ENCODE measurements around the gene CDC5L. TPM values are rescaled to one million over a fixed set of nuclear protein-coding genes. Genes with fewer than 3 reads are reported as not detected.

The CDC5L gene
- polyA plus RNA-seq, 1 donor from 2014 or later: 16.0 TPM

DNA sequence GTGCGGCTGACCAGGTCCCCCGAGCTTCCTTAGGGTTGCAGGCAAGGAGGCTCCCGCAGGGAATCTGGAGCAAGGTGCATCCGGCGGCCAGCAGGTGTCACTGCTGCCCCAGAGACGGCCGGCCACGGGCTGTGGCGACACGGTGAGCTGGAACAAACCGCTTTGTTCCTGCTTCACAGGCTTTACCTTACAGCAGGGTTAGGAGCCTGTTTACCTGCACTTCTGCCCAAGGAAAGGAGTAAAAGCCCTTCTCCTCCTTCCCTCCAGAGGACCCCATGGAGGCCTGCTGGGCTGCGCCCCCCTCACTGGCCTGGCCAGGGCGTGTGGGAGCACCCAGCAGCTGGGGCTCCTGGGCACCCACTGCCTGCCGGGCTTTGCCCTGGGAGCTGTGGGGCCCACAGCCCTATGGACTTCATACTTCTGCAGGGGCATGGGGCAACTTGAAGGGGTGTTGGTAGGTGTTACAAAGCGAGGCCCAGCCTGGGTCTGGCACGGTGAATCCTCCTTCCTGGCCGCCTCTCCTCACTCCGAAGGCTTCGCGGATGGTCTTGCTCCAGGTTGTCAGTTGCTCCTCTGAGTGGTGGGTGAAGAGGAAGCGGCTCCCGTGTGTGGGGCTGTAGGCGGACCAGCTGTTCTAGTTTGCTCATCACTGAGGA lies 88.4 kb downstream of the CDC5L start:
- Mint-ChIP-seq H3K4me1 (peaks cover 0 to 7% (median 4%) of the 10 kb centered on the region in 3 donors), H3K9me3 (no peaks in the 10 kb centered on the region), H3K36me3 (no peaks in the 10 kb centered on the region), H3K4me3 (peak overlapping the region in 1 of 4 donors; percentile 33), H3K27ac (no peak overlapping the region), H3K27me3 (peaks cover 4% of the 10 kb centered on the region)

DNA sequence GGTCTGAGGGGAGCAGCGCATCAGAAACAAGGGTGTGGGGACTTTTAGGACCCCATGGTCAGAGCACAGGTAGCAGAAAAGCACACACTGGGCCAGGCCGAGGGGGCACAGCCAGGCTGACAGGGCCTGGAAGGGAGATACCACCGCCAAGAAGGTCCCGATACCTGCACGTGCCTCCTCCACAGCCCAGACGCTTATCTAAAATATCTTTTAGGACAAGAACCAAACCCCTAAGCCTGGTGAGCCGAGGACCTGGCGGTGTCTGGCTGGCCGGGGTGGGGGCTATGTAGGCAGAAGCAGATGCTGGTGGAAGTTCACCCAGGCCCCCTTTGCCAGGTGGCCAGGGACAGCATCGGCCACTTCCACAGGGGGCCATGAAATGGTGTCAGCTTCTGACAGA lies 89.3 kb downstream of the CDC5L start:
- H3K27ac Mint-ChIP-seq: no peak overlapping the region
- H3K36me3 Mint-ChIP-seq: no peaks in the 10 kb centered on the region
- no peak overlapping the region for H3K4me3 Mint-ChIP-seq

DNA sequence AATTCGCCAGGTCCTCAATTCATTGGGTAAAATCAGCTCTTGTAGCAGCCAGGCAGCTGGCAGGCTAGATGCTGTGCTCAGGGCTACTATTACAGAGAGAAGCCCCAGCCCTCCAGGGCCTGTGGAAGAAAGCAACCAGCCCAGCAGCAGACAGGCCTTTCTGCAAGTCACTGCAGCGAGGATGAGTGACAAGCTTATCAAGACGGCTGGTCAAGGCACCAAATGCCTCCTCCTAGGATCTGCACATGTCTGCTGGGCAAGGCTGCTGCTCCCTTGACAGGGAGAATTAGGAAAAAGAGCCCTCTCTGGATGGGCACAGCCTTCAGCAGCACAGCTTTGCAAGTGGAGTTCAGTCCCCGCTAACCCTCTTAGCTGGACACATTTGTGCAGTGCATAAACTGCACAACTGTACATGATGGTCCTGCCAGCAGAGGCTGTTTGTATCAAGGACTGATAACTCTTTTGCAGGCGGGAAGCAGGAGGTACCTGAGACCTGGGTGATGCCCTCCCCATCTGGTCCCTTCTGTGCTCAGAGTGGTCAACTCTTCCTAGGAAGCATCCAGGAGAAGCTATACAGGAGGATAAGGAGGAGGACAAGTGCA lies 89.9 kb downstream of the CDC5L start:
- H3K4me1 Mint-ChIP-seq: peaks cover 0 to 7% (median 4%) of the 10 kb centered on the region in 3 donors
- no peak overlapping the region for H3K27ac Mint-ChIP-seq
- H3K9me3 Mint-ChIP-seq: no peaks in the 10 kb centered on the region
- H3K4me3 Mint-ChIP-seq: no peak overlapping the region
- no peaks in the 10 kb centered on the region for H3K36me3 Mint-ChIP-seq
- peaks cover 4% of the 10 kb centered on the region for H3K27me3 Mint-ChIP-seq

More for the DNA sequence above, 89.3 kb downstream of the CDC5L start:
- no peaks in the 10 kb centered on the region for H3K9me3 Mint-ChIP-seq
- H3K27me3 Mint-ChIP-seq: peaks cover 4% of the 10 kb centered on the region
- peaks cover 0 to 7% (median 4%) of the 10 kb centered on the region in 3 donors for H3K4me1 Mint-ChIP-seq

DNA sequence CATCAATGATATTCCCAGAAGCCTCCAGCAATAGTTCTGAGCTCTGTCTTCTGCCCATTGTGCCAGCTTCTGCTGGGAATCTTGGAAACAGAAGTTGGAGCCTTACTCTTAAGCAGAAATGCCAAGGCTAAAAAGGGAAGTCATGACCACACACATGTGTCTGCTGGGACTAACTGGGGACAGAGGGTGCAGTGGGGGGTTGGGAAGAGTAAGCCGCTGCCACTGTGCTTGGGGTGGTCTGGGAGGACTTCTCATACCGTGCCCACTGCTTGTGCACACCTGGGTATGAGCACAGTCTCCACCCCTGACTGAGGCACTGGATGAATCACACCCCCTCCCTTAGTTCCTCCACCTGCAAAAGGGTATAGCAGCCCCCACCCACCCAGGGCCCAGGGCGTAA lies 90.7 kb downstream of the CDC5L start:
- no peaks in the 10 kb centered on the region for H3K9me3 Mint-ChIP-seq
- H3K4me1 Mint-ChIP-seq: peaks cover 0 to 7% (median 4%) of the 10 kb centered on the region in 3 donors
- peaks cover 4% of the 10 kb centered on the region for H3K27me3 Mint-ChIP-seq
- H3K4me3 Mint-ChIP-seq: no peak overlapping the region
- no peak overlapping the region for H3K27ac Mint-ChIP-seq
- no peaks in the 10 kb centered on the region for H3K36me3 Mint-ChIP-seq

DNA sequence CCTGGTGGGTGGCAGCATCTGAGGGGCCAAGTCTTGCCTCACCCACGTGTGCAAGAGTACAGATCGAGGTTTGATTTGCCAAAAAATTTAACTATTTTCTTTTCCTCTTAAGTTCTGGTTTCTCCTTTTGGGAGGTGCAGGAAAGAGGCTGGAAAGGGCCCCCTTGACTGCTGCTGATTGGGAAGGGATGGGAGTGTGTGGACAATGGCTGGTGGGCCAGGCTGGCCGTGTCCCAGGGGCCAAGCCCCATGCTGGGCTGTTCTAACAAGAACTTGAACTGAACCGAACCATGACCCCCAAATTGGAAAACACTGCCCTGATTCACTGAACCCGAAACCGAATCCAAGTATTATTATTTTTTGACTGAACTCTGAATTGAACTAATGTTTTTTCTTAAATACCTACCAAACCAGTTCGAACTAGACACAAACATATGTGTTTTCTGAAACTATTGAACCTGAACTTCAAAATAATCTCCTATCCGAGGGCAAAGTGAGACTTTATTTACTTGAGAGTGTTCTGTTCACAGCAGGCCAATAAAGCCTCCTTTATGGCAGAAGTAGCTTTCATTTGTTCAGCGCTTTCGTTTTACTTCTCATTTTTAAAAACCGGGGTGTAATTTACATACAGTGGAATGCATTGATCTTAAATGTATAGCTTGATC lies 91.2 kb downstream of the CDC5L start:
- H3K4me1 Mint-ChIP-seq: peaks cover 0 to 7% (median 4%) of the 10 kb centered on the region in 3 donors
- no peak overlapping the region for H3K27ac Mint-ChIP-seq
- no peak overlapping the region for H3K4me3 Mint-ChIP-seq
- no peaks in the 10 kb centered on the region for H3K9me3 Mint-ChIP-seq
- H3K36me3 Mint-ChIP-seq: no peaks in the 10 kb centered on the region
- peaks cover 4% of the 10 kb centered on the region for H3K27me3 Mint-ChIP-seq

DNA sequence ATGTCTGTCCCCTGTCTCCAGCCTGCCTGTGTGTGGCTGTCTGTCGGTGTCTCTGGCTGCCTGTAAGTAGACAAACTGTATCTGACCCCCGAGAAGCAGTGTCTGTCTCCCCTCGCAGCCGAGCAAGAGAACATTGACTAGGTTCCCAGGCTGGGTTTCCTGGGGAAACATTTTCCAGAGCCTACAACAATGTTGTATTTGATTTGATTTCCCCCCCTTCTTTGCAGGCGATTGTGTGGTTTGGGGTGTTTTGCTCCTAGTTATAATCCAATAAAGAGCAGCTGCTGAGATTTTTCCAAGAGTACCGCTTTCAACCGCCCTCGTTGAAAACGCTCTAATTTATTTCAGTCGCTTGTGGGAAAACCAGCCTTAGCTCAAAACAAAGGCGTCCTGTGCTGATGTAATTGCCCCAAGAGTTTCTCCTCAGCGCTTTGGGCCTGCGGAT lies 92.6 kb downstream of the CDC5L start:
- H3K4me3 Mint-ChIP-seq: no peak overlapping the region
- peaks cover 3% of the 10 kb centered on the region for H3K27me3 Mint-ChIP-seq
- no peaks in the 10 kb centered on the region for H3K9me3 Mint-ChIP-seq
- H3K4me1 Mint-ChIP-seq: peaks cover 0 to 2% (median 2%) of the 10 kb centered on the region in 3 donors
- no peaks in the 10 kb centered on the region for H3K36me3 Mint-ChIP-seq
- H3K27ac Mint-ChIP-seq: no peak overlapping the region

DNA sequence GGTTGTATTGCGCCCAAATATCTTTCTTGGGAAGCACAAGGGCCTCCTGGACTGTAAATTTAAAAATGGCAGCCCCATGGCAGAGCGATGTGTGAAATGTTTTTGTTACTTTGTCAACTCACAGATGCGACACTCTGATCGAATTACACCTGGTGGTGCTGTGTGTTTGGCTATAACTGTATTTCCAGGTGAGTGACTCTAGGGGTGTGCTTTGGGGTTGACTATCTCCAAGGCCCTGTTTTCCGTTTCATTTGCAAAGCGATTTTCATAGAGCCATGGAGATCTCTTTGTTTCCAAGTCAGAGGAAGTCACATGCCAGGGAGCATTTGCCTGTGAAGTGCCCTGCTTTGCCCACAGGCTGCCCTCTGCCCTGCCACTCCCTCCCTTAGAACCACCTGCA lies 93.5 kb downstream of the CDC5L start:
- H3K36me3 Mint-ChIP-seq: no peaks in the 10 kb centered on the region
- no peaks in the 10 kb centered on the region for H3K4me1 Mint-ChIP-seq
- H3K27ac Mint-ChIP-seq: no peak overlapping the region
- peaks cover 2% of the 10 kb centered on the region for H3K27me3 Mint-ChIP-seq
- H3K4me3 Mint-ChIP-seq: no peak overlapping the region
- H3K9me3 Mint-ChIP-seq: no peaks in the 10 kb centered on the region

DNA sequence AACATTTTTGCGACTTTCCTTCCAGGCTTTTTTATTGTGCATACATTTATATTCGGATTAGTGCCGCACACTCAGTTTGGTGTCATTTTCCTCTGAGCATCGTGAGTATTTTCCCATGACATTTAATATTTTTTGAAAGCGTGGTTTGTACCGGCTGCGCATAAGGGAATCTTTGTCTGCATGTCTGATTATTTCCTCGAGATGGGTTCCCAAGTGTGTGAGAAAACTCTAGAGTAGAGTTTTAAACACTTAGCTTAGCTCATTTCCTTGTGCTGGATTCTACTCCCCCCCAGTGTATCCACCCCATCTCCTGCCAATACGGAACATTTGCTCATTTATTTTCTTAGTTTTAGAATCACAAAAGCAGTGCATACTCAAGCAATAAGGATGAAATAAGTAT lies 94.3 kb downstream of the CDC5L start:
- H3K27me3 Mint-ChIP-seq: peaks cover 2% of the 10 kb centered on the region
- H3K9me3 Mint-ChIP-seq: no peaks in the 10 kb centered on the region
- no peaks in the 10 kb centered on the region for H3K36me3 Mint-ChIP-seq
- H3K4me1 Mint-ChIP-seq: no peaks in the 10 kb centered on the region
- H3K4me3 Mint-ChIP-seq: no peak overlapping the region
- no peak overlapping the region for H3K27ac Mint-ChIP-seq

DNA sequence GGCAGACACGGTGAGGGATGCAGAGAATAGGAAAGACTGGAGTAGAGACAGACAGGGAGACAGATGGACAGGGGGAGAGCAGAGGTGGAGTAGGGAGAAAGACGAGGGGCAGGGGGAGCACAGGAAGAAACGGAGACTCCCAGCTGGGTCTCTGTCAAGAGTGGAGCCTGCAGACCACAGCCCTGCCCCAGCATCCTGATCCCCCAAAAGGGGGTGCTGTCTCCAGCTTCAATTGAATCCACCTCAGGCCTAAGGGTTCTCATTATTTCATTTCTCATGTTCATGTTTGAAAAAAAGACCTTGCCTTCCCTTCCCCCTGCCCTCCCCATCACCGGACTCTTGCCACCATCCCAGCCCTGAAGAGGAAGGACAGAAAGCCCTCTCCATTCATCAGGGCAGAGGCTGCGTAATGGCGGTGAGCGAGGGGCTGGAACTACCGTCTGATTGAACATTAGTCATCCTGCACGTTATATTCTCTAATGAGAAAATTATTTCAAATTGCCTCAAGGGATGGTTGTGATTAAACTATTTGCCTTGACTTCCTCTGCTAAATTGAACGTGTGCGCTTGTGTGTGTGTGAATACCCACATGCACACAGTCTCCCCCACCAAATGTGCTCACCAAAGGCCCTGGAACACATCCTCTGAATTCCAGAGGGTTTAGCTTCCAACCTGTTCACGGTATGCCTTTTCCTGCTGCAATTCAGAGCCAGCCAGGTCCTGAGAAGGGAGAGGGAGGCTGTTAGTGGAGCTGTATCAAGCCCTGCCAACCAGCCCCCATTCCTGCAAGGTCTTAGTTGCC lies 98.3 kb downstream of the CDC5L start:
- no peak overlapping the region for H3K27ac Mint-ChIP-seq
- H3K36me3 Mint-ChIP-seq: no peaks in the 10 kb centered on the region
- H3K4me3 Mint-ChIP-seq: no peak overlapping the region
- H3K4me1 Mint-ChIP-seq: no peaks in the 10 kb centered on the region
- H3K27me3 Mint-ChIP-seq: peaks cover 11% of the 10 kb centered on the region
- H3K9me3 Mint-ChIP-seq: peaks cover 0 to 3% (median 0%) of the 10 kb centered on the region in 3 donors

DNA sequence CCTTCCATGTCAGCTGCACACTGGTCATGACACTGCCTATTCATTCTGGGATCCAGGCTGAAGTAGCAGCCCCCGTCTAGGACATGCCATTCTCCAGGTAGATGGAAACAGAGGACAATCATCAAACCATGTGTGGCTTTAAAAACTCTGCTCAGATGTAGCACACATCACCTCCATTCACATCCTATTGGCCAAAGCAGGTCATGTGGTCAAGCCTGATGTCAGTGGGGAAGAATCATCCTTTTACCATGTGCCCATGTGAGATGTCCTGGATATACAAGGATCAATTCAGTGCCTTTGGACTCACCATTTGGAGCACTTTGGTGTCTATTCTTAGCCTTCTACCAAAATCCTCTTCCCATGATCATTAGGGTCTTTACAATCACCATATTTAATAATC lies 99.5 kb downstream of the CDC5L start:
- Mint-ChIP-seq H3K4me3 (no peak overlapping the region), H3K9me3 (peaks cover 0 to 3% (median 0%) of the 10 kb centered on the region in 3 donors), H3K4me1 (no peaks in the 10 kb centered on the region), H3K27ac (no peak overlapping the region), H3K27me3 (peaks cover 11% of the 10 kb centered on the region), H3K36me3 (no peaks in the 10 kb centered on the region)

DNA sequence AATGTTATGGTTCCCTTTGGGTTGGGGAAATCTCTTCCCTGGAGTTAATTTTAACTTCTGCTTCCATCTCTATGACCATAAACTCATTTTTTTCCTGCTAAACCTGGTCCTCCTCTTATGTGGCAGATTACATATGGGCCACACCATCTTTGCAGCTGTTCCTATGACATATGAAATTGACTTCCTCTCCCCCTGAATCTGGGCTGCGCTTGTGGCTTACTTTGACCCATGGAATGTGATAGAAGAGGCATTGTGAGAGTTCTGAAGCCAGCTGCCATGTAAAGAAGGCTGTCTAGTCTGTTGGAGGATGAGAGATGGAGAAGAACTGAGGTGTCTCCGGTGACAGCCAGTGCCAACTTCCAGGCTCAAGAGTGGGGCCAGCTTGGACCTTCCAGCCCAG lies 100.1 kb downstream of the CDC5L start:
- peaks cover 11% of the 10 kb centered on the region for H3K27me3 Mint-ChIP-seq
- no peaks in the 10 kb centered on the region for H3K4me1 Mint-ChIP-seq
- H3K27ac Mint-ChIP-seq: no peak overlapping the region
- H3K9me3 Mint-ChIP-seq: peaks cover 0 to 3% (median 0%) of the 10 kb centered on the region in 3 donors
- H3K36me3 Mint-ChIP-seq: no peaks in the 10 kb centered on the region
- no peak overlapping the region for H3K4me3 Mint-ChIP-seq

DNA sequence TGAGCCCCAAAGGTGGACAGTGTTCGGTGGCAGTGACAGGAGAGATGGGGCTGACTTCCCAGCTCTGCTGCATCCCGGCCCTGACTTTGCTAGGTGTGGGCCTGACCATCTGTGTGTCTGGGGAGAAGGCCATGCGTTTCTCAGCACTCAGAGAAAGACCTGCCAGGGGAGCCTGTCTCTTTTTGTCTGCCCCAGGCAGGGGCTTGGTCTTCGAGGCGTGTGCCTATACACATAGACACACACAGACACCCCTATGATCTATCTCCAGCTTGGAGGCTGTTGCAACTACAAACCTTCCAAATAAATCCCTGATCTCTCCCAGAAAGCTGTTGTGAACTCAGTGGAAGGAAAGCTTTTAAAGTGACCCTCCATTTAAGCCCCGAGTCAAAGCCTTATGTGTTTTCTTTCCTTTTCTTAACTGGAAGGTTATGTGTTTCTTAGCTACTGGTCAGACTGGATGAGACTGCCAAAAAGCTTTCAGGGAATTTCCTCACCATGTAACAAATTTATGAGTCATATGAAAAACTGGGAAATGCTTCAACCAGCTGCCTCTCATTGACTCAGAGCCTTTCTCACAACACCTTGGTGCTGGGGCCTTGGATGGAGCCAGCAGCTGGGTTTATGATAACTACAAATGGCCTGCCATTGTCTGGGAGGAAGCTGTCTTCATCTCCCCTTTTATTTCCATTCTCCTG lies 102.6 kb downstream of the CDC5L start:
- Mint-ChIP-seq H3K27me3 (peaks cover 13% of the 10 kb centered on the region), H3K9me3 (peaks cover 0 to 3% (median 3%) of the 10 kb centered on the region in 3 donors), H3K4me1 (no peaks in the 10 kb centered on the region), H3K27ac (no peak overlapping the region), H3K36me3 (peaks cover 2% of the 10 kb centered on the region), H3K4me3 (no peak overlapping the region)

DNA sequence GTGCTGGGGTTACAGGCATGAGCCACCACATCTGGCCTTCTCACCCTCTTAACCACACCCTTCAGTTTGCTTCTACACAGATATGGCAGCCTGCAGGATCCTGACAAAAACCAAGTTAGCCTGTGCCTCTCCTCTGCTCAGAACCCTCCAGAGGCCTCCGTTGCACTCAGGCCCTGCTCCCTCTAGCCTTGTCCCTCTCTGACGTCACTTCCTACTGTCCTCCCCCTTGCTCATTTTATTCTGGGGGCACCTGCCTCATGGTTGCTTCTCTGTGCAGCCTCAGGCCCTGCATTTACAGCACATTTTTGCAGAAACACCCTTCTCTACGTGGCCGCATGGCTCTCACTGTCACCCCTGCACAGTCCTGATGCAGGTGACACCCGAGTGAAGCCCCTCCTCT lies 105.6 kb downstream of the CDC5L start:
- H3K9me3 Mint-ChIP-seq: peaks cover 0 to 3% (median 0%) of the 10 kb centered on the region in 3 donors
- peaks cover 16% of the 10 kb centered on the region for H3K27me3 Mint-ChIP-seq
- peaks cover 3% of the 10 kb centered on the region for H3K36me3 Mint-ChIP-seq
- H3K4me3 Mint-ChIP-seq: no peak overlapping the region
- H3K4me1 Mint-ChIP-seq: no peaks in the 10 kb centered on the region
- no peak overlapping the region for H3K27ac Mint-ChIP-seq

DNA sequence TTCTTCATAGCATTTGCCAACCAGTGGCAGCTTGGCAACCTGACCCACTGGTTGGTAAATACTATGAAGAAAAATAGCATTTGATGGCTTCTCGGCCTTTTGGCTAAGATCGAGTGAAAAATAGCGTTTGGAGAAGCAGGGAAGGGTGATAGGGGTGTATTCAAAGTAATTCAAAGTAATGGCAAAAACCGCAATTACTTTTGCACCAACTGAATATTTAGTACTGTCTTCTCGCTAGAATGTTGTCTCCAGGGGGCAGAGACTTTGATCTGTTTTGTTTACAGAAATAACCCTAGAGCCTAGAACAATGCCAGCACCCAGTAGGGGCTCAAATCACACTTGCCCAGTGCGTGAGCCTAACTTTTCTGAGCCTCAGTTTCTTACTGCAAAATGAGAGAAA lies 106.1 kb downstream of the CDC5L start:
- peaks cover 3% of the 10 kb centered on the region for H3K36me3 Mint-ChIP-seq

More for the DNA sequence above, 106.1 kb downstream of the CDC5L start:
- H3K27ac Mint-ChIP-seq: no peak overlapping the region
- peaks cover 17% of the 10 kb centered on the region for H3K27me3 Mint-ChIP-seq
- H3K4me1 Mint-ChIP-seq: no peaks in the 10 kb centered on the region
- peaks cover 0 to 3% (median 0%) of the 10 kb centered on the region in 3 donors for H3K9me3 Mint-ChIP-seq
- no peak overlapping the region for H3K4me3 Mint-ChIP-seq

All from IgD-negative memory B cell (primary cell).